Right kidney (tissue), 1 donor: ENCODE results near the gene GNPAT.
"Not testable (repeated sequence)": the region's sequence is repeated elsewhere in the genome, so short reads cannot be mapped to it uniquely, and the experiment has no call there.

Experiments used
- DNase-seq: peaks from one replicate; pipeline ENCODE4 v3.0.0-alpha.2; 2016

The GNPAT gene

GRCh38 chr1:231211005-231211857 lies 29.8 kb upstream of the GNPAT start:
- peak; percentile 82 for DNase-seq

- DNase-seq, result not testable (repeated sequence)
These were observed 28.7 kb upstream of the GNPAT start for GRCh38 chr1:231212301-231212700.

GRCh38 chr1:231213831-231214573 lies 27.0 kb upstream of the GNPAT start:
- no peak for DNase-seq

DNA sequence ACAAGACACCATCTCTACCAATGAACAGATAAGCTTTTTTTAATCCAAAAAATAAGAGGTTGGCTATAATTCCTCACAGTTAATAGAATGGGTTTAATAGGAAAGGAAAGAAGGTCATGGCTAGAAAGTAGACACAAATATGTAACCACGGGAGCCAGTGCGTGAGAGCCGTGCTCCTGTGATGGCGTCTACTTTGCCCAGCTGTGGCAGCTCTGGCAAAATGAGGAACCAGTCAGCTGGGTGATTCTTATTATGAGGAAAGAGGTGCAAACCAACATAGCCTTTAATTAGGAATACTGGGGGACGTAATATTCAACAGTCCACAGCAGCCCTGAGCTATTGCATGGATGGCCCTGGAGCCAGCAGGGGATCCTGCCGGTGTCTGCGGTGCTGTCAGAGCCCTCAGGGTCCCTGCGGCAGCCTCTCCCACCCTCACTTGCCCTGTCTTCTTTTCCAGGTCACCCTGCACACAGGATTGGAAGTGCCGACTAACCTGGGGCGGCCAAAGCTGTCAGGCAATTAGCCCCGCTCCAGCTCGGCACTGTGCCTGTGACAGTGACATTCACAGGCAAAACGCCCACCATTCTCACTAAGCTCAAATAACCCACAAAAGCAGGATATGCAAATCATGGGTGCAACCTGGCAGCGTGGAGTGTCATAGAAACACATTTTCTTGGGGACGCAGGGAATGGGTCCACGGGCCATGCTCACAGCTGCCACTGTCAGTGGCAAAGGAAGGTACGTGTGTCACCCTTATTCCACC lies 25.9 kb upstream of the GNPAT start:
- no peak for DNase-seq

DNA sequence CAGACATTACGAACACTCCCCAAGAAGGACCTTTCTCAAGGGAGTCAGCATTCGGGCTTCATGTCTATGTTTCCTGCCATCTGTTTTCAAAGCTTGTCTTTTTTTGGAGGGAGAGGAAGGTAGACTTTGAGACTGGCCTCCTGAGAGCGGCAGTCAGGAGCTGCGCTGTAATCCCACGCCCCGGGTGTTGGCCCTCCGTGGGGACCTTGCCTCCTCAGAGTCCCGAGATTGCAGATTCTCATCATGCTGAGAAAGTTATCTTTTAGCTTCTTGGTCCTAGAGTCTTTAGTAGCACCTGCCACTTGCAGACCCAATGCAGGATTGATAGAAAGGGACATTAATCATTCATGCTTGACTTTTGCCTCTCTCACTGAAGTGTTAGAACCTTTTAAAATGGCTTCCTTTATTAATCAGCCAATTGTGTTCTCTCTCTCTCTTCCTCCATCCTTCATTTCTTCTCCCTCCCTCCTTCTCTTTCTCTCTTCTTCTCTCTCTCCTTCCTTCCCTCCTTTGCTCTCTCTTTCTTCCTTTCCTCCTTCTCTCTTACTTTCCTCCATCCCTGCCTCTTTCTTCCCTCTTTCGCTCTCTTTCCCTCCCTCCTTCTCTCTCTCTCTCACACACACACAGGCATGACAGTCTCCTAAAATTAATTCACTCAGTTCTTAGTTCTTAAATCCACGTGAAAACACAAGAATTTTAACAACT lies 25.2 kb upstream of the GNPAT start:
- DNase-seq, result no peak

DNA sequence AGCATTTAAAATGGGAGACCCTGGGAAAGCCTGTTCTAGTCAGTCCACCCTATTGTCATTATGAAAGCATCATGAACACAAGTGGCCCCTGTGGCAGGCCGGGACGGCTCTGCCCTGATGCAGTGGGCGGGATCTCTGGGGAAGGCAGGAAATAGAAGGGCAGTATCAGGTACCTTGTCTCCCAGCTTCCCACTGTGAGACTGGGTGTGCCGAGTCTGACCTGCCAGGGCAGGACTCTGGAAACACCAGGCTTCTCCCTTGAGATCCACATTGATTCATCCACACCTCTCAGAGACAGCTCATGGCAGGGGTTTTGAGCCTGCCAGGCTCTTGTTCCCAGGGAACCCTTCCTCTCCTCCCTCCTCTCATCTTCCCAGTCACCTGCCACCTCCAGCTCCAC lies 24.5 kb upstream of the GNPAT start:
- no peak for DNase-seq

- no peak for DNase-seq
These were observed 24.0 kb upstream of the GNPAT start for GRCh38 chr1:231217056-231217455.

- no peak for DNase-seq
These were observed 22.9 kb upstream of the GNPAT start for GRCh38 chr1:231218078-231218477.

DNA sequence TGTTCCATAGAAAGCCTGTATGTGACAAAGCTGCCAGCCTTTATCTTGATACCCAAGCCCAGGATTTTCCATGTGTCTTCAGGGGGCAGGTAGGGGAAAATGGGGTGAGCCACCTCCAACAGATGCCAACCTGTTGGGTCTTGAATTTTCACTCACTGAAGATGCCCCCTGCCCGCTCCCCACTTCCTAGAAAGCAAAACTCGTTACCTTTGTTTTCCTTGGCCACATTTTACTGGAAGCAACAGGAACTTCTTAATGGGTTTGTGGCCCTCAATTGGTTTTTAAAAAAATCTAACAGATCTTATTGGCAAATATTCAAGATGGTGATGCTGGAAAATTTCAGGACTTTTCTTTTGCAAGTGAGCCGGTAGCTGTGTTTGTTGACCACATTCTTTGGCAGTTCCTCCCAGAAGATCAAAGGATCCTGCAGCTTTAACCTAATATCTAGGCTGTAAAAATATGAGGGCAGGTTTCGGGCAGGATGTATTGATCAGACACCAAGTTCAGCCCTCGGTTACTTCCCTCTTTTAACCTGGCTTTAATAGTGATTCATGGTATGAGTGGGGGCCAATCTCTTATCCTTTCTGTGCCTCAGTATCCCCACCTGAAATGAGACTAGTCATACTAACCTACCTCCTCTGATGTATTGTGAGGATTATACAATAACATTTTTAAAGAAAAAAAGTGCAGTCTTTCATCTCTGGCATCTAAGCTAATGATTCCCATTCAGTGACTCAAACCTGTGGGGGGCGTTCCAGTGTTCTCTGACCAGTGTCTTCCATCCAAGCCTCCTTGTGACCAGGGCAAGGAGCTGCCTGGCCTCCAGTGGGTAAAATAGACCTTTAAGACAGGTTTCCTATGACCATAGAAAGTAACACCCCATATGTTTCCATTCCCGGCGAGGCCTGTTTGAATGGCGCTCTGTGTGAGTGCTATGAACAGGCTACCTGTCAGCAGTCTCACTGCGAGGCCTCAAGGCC lies 21.3 kb upstream of the GNPAT start:
- DNase-seq, result no peak

- DNase-seq, result no peak
These were observed 20.2 kb upstream of the GNPAT start for GRCh38 chr1:231220801-231221200.

DNA sequence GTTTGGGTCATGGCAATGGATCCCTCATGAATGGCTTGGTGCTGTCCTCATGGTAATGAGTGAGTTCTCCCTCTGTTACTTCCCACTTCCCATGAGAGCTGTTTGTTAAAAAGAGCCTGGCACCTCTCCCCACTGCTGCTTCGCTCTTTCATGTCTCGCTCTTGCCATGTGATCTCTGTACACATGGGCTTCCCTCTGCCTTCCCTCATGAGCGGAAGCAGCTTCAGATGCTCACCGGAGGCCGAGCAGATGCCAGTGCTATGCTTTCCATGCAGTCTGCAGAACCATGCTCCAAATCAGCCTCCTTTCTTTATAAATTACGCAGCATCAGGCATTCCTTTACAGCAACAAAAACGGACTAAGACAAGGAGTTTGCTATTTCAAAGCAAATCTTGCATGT lies 14.9 kb upstream of the GNPAT start:
- no peak for DNase-seq

- no peak for DNase-seq
These were observed 9.5 kb upstream of the GNPAT start for GRCh38 chr1:231231511-231231910.

DNA sequence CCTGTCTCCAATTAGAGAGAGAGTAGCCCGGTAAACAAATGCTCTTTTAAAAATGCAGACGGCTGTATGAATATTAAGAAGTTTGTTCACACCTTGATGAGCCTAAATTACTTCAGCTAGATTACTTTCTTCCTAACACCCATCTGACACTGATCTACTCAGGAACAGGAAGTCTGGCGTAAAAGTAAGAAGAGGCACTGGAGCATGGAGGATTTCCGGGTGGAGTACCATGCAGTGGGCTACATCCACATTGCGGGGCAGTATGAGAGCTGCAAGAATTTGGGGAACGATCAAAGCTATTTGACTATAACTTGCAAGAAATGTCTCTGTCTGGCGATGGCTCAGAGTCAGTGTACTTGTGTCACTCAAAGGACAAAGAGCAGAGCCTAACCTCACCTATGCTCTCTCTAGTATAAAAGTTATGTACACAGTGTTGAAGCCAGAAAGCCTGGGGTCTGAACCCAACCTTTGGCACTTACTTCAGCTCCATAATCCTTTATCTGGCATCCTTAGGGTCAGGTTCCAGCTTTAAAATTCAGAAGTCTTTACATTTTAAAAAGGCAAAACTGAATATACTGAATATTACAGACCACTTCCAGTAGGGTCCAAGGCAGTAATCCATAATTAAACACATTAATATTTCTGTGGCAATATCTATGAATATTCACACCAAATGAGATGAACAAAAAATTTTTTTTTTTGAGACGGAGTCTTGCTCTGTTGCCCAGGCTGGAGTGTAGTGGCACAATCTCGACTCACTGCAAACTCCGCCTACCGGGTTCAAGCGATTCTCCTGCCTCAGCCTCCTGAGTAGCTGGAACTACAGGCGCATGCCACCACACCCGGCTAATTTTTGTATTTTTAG lies 7.9 kb upstream of the GNPAT start:
- no peak for DNase-seq

DNA sequence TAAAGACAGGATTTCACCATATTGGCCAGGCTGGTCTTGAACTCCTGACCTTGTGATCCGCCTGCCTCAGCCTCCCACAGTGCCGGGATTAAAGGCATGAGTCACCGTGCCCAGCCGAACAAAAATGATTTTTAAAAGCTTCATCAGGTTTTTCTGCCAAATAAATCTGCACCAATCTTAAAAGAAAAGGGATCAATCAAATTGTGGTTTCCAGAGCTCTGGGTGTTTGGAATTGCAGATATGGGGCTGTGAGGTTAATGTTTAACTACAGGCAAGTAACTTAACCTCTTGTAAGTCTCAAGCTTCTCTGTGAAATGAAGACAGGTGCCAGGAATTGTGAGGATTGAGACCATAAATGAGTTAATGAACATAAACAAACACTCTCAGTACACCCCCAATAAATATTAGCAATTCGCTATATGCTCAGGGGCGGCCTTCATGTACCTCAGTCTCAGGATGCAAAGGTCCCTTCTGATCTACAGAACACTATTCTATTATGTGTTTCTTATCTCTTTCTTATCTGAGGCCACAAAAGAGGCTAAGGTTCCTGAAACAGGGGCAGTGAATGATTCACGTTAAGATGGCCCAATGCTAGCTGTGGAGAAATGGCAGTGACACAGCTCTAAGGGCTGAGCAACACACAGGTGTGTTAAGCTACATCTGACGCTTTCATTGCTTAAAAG lies 7.1 kb upstream of the GNPAT start:
- no peak for DNase-seq

- no peak for DNase-seq
These were observed 6.5 kb upstream of the GNPAT start for GRCh38 chr1:231234506-231234905.

GRCh38 chr1:231235526-231236207 lies 5.3 kb upstream of the GNPAT start:
- no peak for DNase-seq

GRCh38 chr1:231236208-231236591 lies 4.8 kb upstream of the GNPAT start:
- DNase-seq, result no peak

- no peak for DNase-seq
These were observed 4.1 kb upstream of the GNPAT start for GRCh38 chr1:231236938-231237337.

DNA sequence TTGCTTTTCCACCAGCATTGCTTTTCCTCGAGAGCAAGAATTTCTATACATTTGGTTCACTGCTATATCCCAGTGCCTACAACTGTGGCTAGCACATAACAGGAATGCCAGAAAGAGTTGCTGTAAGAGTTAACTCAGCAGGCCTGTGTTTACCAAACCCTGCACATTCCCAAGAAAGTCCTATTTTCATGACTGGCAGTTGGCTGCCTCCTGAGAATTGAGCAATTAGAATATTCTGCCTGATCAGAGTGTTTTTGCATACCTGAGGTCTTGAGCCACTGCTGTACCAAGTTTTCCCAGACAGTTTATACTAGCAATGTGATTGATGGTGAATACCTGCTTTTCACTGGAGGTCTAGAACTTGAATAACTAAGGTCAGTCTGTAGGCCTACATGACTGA lies 2.7 kb upstream of the GNPAT start:
- DNase-seq, result no peak
